Esophagus muscularis mucosa (tissue), 4 donors: Measurements from ENCODE around the gene TNFSF13B. TPM values are rescaled to one million over a fixed set of nuclear protein-coding genes. Genes with fewer than 3 reads are reported as not detected.
A peak's percentile ranks its signal among the peaks of the same experiment; 100 is the strongest.

Experiments
- DNase-seq: peaks from one replicate; pipeline ENCODE4 v3.0.0-alpha.2; 2017; ENCODE audit errors: extremely low spot score
- H3K27ac ChIP-seq, 4 donors: fragments of 200-600 bp; sonication (generic); replicated peaks in 1 of 4; 1 replicate in 3 of 4; 2 replicates in 1 of 4; pipeline ENCODE4 v1.5.1; 2016 to 2019; ENCODE audit warnings: mild to moderate bottlenecking in 1 of 4
- H3K27me3 ChIP-seq, 4 donors: fragments of 200-600 bp; sonication (generic); one replicate each; pipeline versions ENCODE4 v1.5.1 to v1.6.0; 2016 to 2019
- H3K36me3 ChIP-seq, 4 donors: fragments of 200-600 bp; sonication (generic); one replicate each; pipeline ENCODE4 v1.5.1; 2016 to 2019
- H3K4me1 ChIP-seq, 4 donors: fragments of 200-600 bp; sonication (generic); one replicate each; pipeline ENCODE4 v1.5.1; 2016 to 2019
- H3K4me3 ChIP-seq, 4 donors: fragments of 200-600 bp; sonication (generic); 1 replicate in 2 of 4; 2 replicates in 2 of 4; pipeline ENCODE4 v1.5.1; 2016 to 2019; ENCODE audit warnings: mild to moderate bottlenecking in 4 of 4, moderate library complexity in 1 of 4
- H3K9me3 ChIP-seq, 4 donors: fragments of 200-600 bp; sonication (generic); 1 replicate in 3 of 4; 2 replicates in 1 of 4; pipeline ENCODE4 v1.5.1; 2016 to 2019
- EP300 ChIP-seq: sonication (generic); formaldehyde crosslinking; IDR thresholded peaks from one replicate; pipeline ENCODE4 v1.6.1; 2017; ENCODE audit warnings: antibody characterized with exemption
- POLR2A ChIP-seq: fragments of 450-650 bp; IDR thresholded peaks from one replicate; pipeline ENCODE4 v1.6.1; 2017; ENCODE audit warnings: antibody characterized with exemption, moderate library complexity, mild to moderate bottlenecking, low read depth
- POLR2AphosphoS5 ChIP-seq, 2 donors: sonication (generic); formaldehyde crosslinking; IDR thresholded peaks; one replicate each; pipeline ENCODE4 v1.6.1; 2017; ENCODE audit warnings: antibody characterized with exemption in 2 of 2
- WGBS: methylation state at CpG from one replicate; pipeline ENCODE4 v1.1.5; 2018; 5-methylcytosine and 5-hydroxymethylcytosine counted together
- intact Hi-C: fragments of 100-400 bp; cut with DNase I; formaldehyde crosslinking; loops from one replicate; pipeline ENCODE4 v1.15.1; 2023
- total RNA-seq, 4 donors: library from RNA; depleted of rRNA; stranded (reverse); fragments of >200 nt; gene quantifications; one replicate each; pipeline versions ENCODE4 v1.1.0 to v1.2.1, GENCODE V29; 2016
- TF ChIP-seq, protein P1 (sequence below), 3 experiments: fragments of 200-600 bp in 2 of 3; fragments of 450-650 bp in 1 of 3; sonication (generic) in 2 of 3; IDR thresholded peaks; one replicate each; pipeline ENCODE4 v1.5.1; 2017 to 2019; ENCODE audit warnings: antibody characterized with exemption in 3 of 3, mild to moderate bottlenecking in 2 of 3, moderate library complexity in 1 of 3

The TNFSF13B gene
- total RNA-seq, 4 donors from 2014 or later = 1.7 to 5.0 (median 3.3) TPM

DNA sequence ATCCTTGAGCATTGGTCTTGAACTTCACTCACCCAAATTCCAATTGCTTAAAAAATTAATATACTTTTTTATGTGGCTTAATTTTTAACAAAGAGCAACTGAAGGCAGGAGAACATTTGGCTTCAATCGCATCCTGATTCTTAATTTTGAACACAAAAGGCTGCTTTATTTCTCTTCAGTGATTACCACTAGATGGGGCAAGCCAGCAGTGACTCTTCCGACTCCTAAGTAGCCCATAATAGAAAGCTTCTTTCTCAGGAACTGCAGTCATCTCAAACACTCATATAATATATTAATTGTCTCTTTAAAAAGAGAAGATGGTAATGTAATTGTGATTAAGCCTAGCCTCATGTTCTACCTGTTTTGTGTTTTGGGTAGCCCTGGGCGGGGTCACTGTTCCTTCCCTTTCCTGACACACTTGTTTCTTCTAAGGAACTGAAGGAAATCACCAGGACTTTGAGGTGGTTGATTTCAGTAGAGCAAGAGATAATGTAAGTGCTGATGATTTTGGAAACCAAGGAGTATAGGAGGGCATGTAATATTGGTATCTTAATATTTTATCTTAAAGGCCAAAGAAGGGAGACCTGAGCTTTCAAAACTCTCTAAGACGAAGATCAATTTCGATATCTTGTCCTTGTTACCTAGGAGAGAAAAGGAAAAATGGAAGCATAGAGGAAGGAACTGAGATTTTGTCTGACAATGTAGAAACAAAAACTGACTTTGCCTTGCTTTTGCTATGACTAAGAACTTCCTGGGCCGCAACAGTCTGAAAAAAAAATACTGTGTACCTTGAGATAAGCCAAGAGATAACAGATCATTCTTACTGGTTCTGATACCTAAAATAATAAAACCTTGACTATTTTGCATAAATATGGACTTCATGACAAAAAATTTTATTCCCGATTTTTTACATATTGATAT is 73.1 kb downstream of the TNFSF13B start:
- 57% methylated on average over 7 of the region's 7 CpGs for WGBS

DNA sequence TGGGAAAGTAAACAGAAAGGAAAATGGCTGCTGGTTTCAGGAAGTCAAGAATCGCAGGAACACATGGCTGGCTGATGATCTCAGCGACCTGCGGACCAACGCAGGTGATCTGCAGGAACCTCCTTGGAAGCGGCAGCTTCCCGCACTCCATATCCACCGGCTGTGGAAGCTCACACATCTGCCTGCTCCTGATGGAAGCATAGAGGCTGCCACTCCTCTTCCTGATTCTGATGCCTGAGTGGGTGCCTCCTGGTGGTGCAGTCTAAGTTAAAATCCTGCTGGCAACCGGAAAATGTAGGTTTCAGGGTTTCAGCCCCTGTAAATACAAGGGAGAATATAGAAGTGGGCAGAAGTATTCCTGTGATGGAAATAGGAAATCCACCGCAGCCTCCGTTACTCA is 75.5 kb downstream of the TNFSF13B start:
- Histone ChIP-seq H3K9me3 (no peaks in the 10 kb centered on the region), H3K27me3 (peaks cover 0 to 1% (median 0%) of the 10 kb centered on the region in 4 donors), H3K4me3 (no peak overlapping the region), H3K4me1 (no peaks in the 10 kb centered on the region), H3K27ac (no peak overlapping the region), H3K36me3 (no peaks in the 10 kb centered on the region)
- WGBS = 85% methylated on average over 10 of the region's 10 CpGs
- DNase-seq = no peak
- intact Hi-C loops = loop anchor here (10.0 kb wide), 1 partner anchor 160 kb away; no protein-coding TSS in a partner anchor
- TF ChIP-seq EP300 = no peak
- TF ChIP-seq, protein P1, sequence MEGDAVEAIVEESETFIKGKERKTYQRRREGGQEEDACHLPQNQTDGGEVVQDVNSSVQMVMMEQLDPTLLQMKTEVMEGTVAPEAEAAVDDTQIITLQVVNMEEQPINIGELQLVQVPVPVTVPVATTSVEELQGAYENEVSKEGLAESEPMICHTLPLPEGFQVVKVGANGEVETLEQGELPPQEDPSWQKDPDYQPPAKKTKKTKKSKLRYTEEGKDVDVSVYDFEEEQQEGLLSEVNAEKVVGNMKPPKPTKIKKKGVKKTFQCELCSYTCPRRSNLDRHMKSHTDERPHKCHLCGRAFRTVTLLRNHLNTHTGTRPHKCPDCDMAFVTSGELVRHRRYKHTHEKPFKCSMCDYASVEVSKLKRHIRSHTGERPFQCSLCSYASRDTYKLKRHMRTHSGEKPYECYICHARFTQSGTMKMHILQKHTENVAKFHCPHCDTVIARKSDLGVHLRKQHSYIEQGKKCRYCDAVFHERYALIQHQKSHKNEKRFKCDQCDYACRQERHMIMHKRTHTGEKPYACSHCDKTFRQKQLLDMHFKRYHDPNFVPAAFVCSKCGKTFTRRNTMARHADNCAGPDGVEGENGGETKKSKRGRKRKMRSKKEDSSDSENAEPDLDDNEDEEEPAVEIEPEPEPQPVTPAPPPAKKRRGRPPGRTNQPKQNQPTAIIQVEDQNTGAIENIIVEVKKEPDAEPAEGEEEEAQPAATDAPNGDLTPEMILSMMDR (IDR thresholded peaks at IDR 0.05) = no peak
- TF ChIP-seq POLR2A = no peak
- no peak for TF ChIP-seq POLR2AphosphoS5 (IDR thresholded peaks at IDR 0.05)

More for the DNA sequence above, 73.1 kb downstream of the TNFSF13B start:
- Histone ChIP-seq H3K27ac (no peak overlapping the region), H3K36me3 (no peaks in the 10 kb centered on the region), H3K4me1 (no peaks in the 10 kb centered on the region), H3K9me3 (no peaks in the 10 kb centered on the region), H3K4me3 (no peak overlapping the region), H3K27me3 (no peaks in the 10 kb centered on the region)
- intact Hi-C loops = loop anchor here (10.0 kb wide), 1 partner anchor 162 kb away; no protein-coding TSS in a partner anchor
- no peak for DNase-seq
- no peak for TF ChIP-seq POLR2AphosphoS5 (IDR thresholded peaks at IDR 0.05)
- TF ChIP-seq, protein P1 (IDR thresholded peaks at IDR 0.05) = peak; percentile 24 to 41 (median 32)

DNA sequence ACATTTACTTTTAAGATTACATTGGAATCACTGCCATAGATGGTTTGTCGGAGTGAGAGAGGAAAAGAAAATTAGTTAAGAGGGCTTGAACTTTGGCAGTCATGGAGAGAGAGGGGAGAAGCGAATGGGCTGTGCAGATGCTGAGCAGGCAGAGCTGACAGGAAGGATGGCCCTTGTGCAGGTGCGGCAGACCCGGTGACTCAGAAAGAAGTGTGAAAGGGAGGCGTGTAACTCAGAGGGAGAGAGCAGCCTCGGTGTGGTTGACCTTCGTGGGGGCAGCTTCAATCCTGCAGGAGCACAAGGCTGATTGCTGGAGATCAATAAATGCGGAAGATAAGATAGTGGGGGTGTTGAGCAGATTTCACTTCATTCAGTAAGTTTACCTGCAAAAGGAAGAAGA is 76.9 kb downstream of the TNFSF13B start:
- Histone ChIP-seq H3K36me3 (no peaks in the 10 kb centered on the region), H3K9me3 (no peaks in the 10 kb centered on the region), H3K27me3 (peaks cover 0 to 5% (median 0%) of the 10 kb centered on the region in 4 donors), H3K27ac (no peak overlapping the region), H3K4me1 (no peaks in the 10 kb centered on the region), H3K4me3 (no peak overlapping the region)
- TF ChIP-seq, protein P1 (IDR thresholded peaks at IDR 0.05) = no peak
- no peak for TF ChIP-seq POLR2AphosphoS5 (IDR thresholded peaks at IDR 0.05)
- no peak for TF ChIP-seq EP300
- no peak for TF ChIP-seq POLR2A
- no peak for DNase-seq
- 59% methylated on average over 8 of the region's 8 CpGs for WGBS
- intact Hi-C loops = loop anchor here (10.0 kb wide), 1 partner anchor 158 kb away; no protein-coding TSS in a partner anchor

DNA sequence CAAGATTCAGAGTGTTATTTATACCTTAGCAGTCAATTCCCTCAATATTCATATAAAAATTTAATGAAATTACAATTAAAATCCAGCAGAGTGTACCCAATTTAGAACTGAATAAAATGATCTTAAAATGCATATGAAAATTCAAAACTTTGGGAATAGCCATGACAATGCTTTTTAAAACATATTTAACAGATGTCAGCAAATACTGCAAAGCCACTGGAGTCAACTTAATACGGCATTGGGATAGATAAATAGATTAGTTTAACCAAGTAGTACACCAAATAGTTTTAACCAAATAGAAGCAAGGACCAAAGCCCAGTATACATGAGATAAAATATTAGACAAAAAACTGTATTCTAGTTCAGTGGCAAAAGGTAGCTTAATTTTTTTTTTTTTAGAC is 79.8 kb downstream of the TNFSF13B start:
- no peak overlapping the region for H3K4me3 ChIP-seq
- no peaks in the 10 kb centered on the region for H3K4me1 ChIP-seq
- intact Hi-C loops = loop anchor here (10.0 kb wide), 1 partner anchor 156 kb away; no protein-coding TSS in a partner anchor
- peaks cover 0 to 8% (median 0%) of the 10 kb centered on the region in 4 donors for H3K27me3 ChIP-seq
- H3K9me3 ChIP-seq = no peaks in the 10 kb centered on the region
- WGBS = 30% methylated on average over 1 of the region's 1 CpG
- TF ChIP-seq EP300 (no peak), POLR2AphosphoS5 (IDR thresholded peaks at IDR 0.05) (no peak), POLR2A (no peak)
- TF ChIP-seq, protein P1 (IDR thresholded peaks at IDR 0.05) = no peak
- no peak for DNase-seq
- H3K36me3 ChIP-seq = no peaks in the 10 kb centered on the region
- no peak overlapping the region for H3K27ac ChIP-seq
